ENCODE measurements around the gene GARNL3. TPM values are rescaled to one million over a fixed set of nuclear protein-coding genes. Genes with fewer than 3 reads are reported as not detected.

GARNL3 gene
- total RNA-seq, 1 experiment from 2014 or later = 15.5 TPM

DNA sequence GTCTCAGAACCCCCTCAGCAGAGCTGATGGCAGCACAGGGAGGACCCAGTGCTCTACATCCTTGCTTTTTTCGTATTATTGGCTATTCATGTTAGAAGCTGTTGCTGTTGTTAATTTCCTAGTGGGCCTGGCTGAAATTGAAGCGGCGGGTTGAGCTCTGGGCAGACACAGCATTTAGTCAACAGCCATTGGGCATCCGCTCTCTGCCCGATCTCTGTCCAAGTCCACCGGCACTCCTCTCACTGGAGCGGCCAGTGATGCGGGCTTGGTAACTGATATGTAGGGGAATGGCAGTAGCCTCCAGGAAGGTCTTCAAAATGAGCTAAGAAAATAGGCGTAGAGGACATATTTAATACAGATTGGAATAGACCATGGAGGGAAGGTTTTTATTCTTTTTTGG is 1.3 kb upstream of the GARNL3 start:
- no peak overlapping the region for H3K9ac ChIP-seq (ENCODE audit: low read length)
- no peaks in the 10 kb centered on the region for H3K9me2 ChIP-seq (replicated peaks; ENCODE audit: low read length)
- H3F3A ChIP-seq (ENCODE audit: low read length, unreplicated experiment) = no peaks in the 10 kb centered on the region
- ATAC-seq = no peak
- H3K79me2 ChIP-seq (ENCODE audit: low read length) = no peaks in the 10 kb centered on the region
- no peaks in the 10 kb centered on the region for H3K4me1 ChIP-seq (ENCODE audit: insufficient read depth, low read length)
- no peak for DNase-seq
- ChIA-PET CTCF (no interaction called here), POLR2A (ENCODE audit: unreplicated experiment) (no interaction called here)
- no peaks in the 10 kb centered on the region for H3K27me3 ChIP-seq (ENCODE audit: low read length)
- H3K9me3 ChIP-seq (ENCODE audit: low read length) = no peaks in the 10 kb centered on the region
- H2AFZ ChIP-seq (ENCODE audit: low read length) = no peak overlapping the region
- no peak overlapping the region for H3K27ac ChIP-seq (ENCODE audit: low read length)
- no peak overlapping the region for H3K4me3 ChIP-seq (ENCODE audit: low read length)
- H3K4me2 ChIP-seq (ENCODE audit: low read length) = no peak overlapping the region
- no peaks in the 10 kb centered on the region for H4K20me1 ChIP-seq (ENCODE audit: low read length)
- intact Hi-C loops (cut with micrococcal nuclease) = no loop called here
- TF ChIP-seq, protein P1, sequence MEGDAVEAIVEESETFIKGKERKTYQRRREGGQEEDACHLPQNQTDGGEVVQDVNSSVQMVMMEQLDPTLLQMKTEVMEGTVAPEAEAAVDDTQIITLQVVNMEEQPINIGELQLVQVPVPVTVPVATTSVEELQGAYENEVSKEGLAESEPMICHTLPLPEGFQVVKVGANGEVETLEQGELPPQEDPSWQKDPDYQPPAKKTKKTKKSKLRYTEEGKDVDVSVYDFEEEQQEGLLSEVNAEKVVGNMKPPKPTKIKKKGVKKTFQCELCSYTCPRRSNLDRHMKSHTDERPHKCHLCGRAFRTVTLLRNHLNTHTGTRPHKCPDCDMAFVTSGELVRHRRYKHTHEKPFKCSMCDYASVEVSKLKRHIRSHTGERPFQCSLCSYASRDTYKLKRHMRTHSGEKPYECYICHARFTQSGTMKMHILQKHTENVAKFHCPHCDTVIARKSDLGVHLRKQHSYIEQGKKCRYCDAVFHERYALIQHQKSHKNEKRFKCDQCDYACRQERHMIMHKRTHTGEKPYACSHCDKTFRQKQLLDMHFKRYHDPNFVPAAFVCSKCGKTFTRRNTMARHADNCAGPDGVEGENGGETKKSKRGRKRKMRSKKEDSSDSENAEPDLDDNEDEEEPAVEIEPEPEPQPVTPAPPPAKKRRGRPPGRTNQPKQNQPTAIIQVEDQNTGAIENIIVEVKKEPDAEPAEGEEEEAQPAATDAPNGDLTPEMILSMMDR (conservative IDR thresholded peaks at IDR 0.05; ENCODE audit: low read depth, low read length) = no peak
- no peak for TF ChIP-seq EZH2 (IDR thresholded peaks at IDR 0.05; ENCODE audit: low read length, unreplicated experiment)
- TF ChIP-seq EZH2phosphoT487 (IDR thresholded peaks at IDR 0.05; ENCODE audit: borderline replicate concordance, low read length) = no peak
- H3K36me3 ChIP-seq (ENCODE audit: low read depth, low read length) = no peaks in the 10 kb centered on the region
- no TSS peak for BruUV-seq (replicated peaks)

DNA sequence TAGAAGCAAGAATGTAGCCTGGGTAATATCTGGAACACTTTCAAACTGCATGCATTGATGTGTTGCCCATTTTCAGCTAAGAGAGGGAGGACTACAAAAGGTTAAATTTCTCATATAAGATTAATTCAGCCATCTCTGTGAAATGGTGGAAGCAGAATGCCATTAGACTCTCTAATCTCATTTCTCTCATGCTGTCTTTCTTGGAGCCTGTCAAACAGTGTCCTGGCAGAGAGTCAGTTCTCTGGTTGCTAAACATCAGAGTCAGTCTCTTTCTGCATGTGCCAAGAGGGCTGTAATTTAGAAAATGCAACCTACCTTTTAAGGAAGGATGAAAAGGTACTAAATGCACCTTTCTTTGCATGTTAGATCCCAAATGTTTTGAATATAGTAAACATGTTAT is 910 bp upstream of the GARNL3 start:
- H3K27ac ChIP-seq (ENCODE audit: low read length) = no peak overlapping the region

DNA sequence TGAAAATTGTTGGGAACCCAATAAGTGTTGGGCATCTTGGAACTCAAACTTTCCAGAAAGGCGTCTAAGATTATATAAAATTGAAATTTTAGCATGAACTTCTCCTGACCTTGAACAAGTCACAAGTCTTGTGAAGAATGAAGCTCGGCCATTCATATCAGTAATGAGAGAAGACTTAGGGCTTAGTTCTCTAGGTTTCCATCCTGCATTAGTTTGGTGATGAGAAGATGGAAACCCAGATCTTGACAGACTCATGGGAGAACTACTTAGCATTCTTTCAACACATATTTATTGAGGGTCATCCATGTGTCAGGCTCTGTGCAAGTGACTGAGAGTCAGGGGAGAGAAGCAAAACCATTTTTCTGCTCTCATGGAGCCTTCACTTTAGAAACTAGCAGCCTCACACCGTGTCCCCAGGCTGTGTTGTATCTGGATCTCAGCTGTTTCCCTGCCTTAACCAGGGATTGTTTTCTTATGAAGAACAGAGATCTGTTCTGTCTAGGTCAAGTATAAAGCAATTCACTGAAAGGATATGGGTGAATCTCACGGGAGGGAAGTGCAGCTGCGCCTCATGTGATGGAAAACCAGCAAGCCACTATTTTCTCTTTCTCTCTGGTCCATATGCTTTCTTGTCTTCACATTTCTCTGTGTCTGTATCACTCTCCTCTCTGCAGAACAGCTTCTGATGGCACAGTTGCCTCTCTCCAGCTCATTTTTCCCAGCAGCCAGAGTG is 3.4 kb downstream of the GARNL3 start:
- no peaks in the 10 kb centered on the region for H3K79me2 ChIP-seq (ENCODE audit: low read length)
- H3K36me3 ChIP-seq (ENCODE audit: low read depth, low read length) = no peaks in the 10 kb centered on the region
- H3K4me3 ChIP-seq (ENCODE audit: low read length) = no peak overlapping the region
- no peaks in the 10 kb centered on the region for H4K20me1 ChIP-seq (ENCODE audit: low read length)
- intact Hi-C loops (cut with micrococcal nuclease) = no loop called here
- no peak overlapping the region for H3K27ac ChIP-seq (ENCODE audit: low read length)
- DNase-seq (no peak), ATAC-seq (no peak)
- H3K27me3 ChIP-seq (ENCODE audit: low read length) = no peaks in the 10 kb centered on the region
- no peaks in the 10 kb centered on the region for H3K9me3 ChIP-seq (ENCODE audit: low read length)
- TF ChIP-seq, protein P1 (conservative IDR thresholded peaks at IDR 0.05; ENCODE audit: low read depth, low read length) = no peak
- TF ChIP-seq EZH2phosphoT487 (IDR thresholded peaks at IDR 0.05; ENCODE audit: borderline replicate concordance, low read length) (no peak), EZH2 (IDR thresholded peaks at IDR 0.05; ENCODE audit: low read length, unreplicated experiment) (no peak)
- ChIA-PET CTCF (no interaction called here), POLR2A (ENCODE audit: unreplicated experiment) (no interaction called here)
- no peaks in the 10 kb centered on the region for H3K4me1 ChIP-seq (ENCODE audit: insufficient read depth, low read length)
- no peaks in the 10 kb centered on the region for H3F3A ChIP-seq (ENCODE audit: low read length, unreplicated experiment)
- H2AFZ ChIP-seq (ENCODE audit: low read length) = no peak overlapping the region
- no TSS peak for BruUV-seq (replicated peaks)
- no peaks in the 10 kb centered on the region for H3K9me2 ChIP-seq (replicated peaks; ENCODE audit: low read length)
- no peak overlapping the region for H3K4me2 ChIP-seq (ENCODE audit: low read length)
- H3K9ac ChIP-seq (ENCODE audit: low read length) = no peak overlapping the region

More for the DNA sequence above, 910 bp upstream of the GARNL3 start:
- H3K9me2 ChIP-seq (replicated peaks; ENCODE audit: low read length) = no peaks in the 10 kb centered on the region
- ATAC-seq = no peak
- intact Hi-C loops (cut with micrococcal nuclease) = no loop called here
- H3K36me3 ChIP-seq (ENCODE audit: low read depth, low read length) = no peaks in the 10 kb centered on the region
- ChIA-PET POLR2A (ENCODE audit: unreplicated experiment) (no interaction called here), CTCF (no interaction called here)
- DNase-seq = no peak
- H3K4me2 ChIP-seq (ENCODE audit: low read length) = no peak overlapping the region
- no peaks in the 10 kb centered on the region for H3K9me3 ChIP-seq (ENCODE audit: low read length)
- H4K20me1 ChIP-seq (ENCODE audit: low read length) = no peaks in the 10 kb centered on the region
- no peak for TF ChIP-seq EZH2phosphoT487 (IDR thresholded peaks at IDR 0.05; ENCODE audit: borderline replicate concordance, low read length)
- TF ChIP-seq EZH2 (IDR thresholded peaks at IDR 0.05; ENCODE audit: low read length, unreplicated experiment) = no peak
- TF ChIP-seq, protein P1 (conservative IDR thresholded peaks at IDR 0.05; ENCODE audit: low read depth, low read length) = no peak
- no peaks in the 10 kb centered on the region for H3K27me3 ChIP-seq (ENCODE audit: low read length)
- no peaks in the 10 kb centered on the region for H3K4me1 ChIP-seq (ENCODE audit: insufficient read depth, low read length)
- no peak overlapping the region for H2AFZ ChIP-seq (ENCODE audit: low read length)
- no TSS peak for BruUV-seq (replicated peaks)
- no peak overlapping the region for H3K9ac ChIP-seq (ENCODE audit: low read length)
- no peaks in the 10 kb centered on the region for H3K79me2 ChIP-seq (ENCODE audit: low read length)
- no peak overlapping the region for H3K4me3 ChIP-seq (ENCODE audit: low read length)
- H3F3A ChIP-seq (ENCODE audit: low read length, unreplicated experiment) = no peaks in the 10 kb centered on the region

Measured in PC-3 (cell line).